Thymus (tissue), 11 donors: ENCODE data around the gene ZNF80. TPM values are rescaled to one million over a fixed set of nuclear protein-coding genes. Genes with fewer than 3 reads are reported as not detected.

Experiments used
- DNase-seq, 9 donors: peaks; one replicate each; pipeline ENCODE4 v3.0.0-alpha.2; 2013; ENCODE audit warnings: low spot score in 9 of 9, low read depth in 6 of 9, missing footprints in 1 of 9
- H3K27ac ChIP-seq, 2 donors: one replicate each; pipeline ENCODE4 v1.5.1; 2013; ENCODE audit warnings: control low read depth in 1 of 2, low read depth in 1 of 2, low read length in 1 of 2, mild to moderate bottlenecking in 1 of 2, moderate library complexity in 1 of 2
- H3K27me3 ChIP-seq, 2 donors: one replicate each; pipeline ENCODE4 v1.5.1; 2013; ENCODE audit warnings: low read length in 1 of 2; ENCODE audit not compliant: control insufficient read depth in 2 of 2, insufficient read depth in 1 of 2
- H3K36me3 ChIP-seq, 2 donors: one replicate each; pipeline ENCODE4 v1.5.1; 2013; ENCODE audit warnings: low read length in 1 of 2, mild to moderate bottlenecking in 1 of 2, moderate library complexity in 1 of 2; ENCODE audit not compliant: control insufficient read depth in 2 of 2, insufficient read depth in 2 of 2
- H3K4me1 ChIP-seq, 2 donors: one replicate each; pipeline ENCODE4 v1.5.1; 2013; ENCODE audit warnings: low read length in 2 of 2; ENCODE audit not compliant: control insufficient read depth in 2 of 2, insufficient read depth in 2 of 2
- H3K4me3 ChIP-seq, 2 donors: one replicate each; pipeline ENCODE4 v1.5.1; 2013; ENCODE audit warnings: low read length in 2 of 2, control low read depth in 1 of 2, mild to moderate bottlenecking in 1 of 2
- H3K9me3 ChIP-seq, 2 donors: one replicate each; pipeline ENCODE4 v1.5.1; 2013; ENCODE audit warnings: low read length in 1 of 2, mild to moderate bottlenecking in 1 of 2; ENCODE audit not compliant: control insufficient read depth in 2 of 2, insufficient read depth in 1 of 2
- WGBS: extraction: QIAGEN DNeasy Blood & Tissue Kit; methylation state at CpG from one replicate; pipeline ENCODE4 v1.1.7; 2013; 5-methylcytosine and 5-hydroxymethylcytosine counted together
- polyA plus RNA-seq: library from polyadenylated mRNA; stranded (reverse); fragments of 200-250 nt; gene quantifications from one replicate; pipeline ENCODE4 v1.2.3, GENCODE V29; 2013
- total RNA-seq: library from RNA; stranded (reverse); fragments of 120-200 nt; gene quantifications from one replicate; pipeline ENCODE4 v1.2.4, GENCODE V29; 2013
- donor health status: healthy.

Gene ZNF80
- total and polyA plus RNA-seq, 2 donors: 0.09 to 0.23 TPM

DNA sequence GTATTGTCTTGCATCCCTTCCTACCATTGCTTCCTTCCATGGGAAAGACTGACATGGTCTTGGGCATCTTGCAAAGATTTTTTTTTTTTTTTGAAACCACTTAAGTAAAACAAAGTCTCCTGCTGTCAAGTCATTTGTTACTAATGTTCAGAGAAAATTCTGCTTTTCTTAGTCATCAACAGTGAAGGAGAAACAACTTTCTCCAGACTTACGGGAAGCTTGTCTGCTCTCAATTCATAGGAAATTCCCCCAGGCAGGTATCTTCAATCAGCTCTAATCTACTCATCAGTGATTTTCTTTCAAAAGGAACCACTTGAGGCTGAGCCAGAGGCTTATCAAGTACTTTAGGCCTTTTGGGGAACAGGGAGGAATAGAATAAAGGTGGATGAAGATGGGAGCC is 42.6 kb downstream of the ZNF80 start:
- Histone ChIP-seq H3K4me3 (no peak overlapping the region), H3K9me3 (no peaks in the 10 kb centered on the region)
- 89% methylated on average over 1 of the region's 1 CpG for WGBS

GRCh38 chr3:114192136-114192535 is 45.2 kb downstream of the ZNF80 start:
- H3K9me3 ChIP-seq: no peaks in the 10 kb centered on the region
- no peaks in the 10 kb centered on the region for H3K36me3 ChIP-seq
- H3K27ac ChIP-seq: no peak overlapping the region
- H3K27me3 ChIP-seq: no peaks in the 10 kb centered on the region
- H3K4me1 ChIP-seq: no peaks in the 10 kb centered on the region
- H3K4me3 ChIP-seq: no peak overlapping the region
- no peak for DNase-seq

More for the DNA sequence above, 42.6 kb downstream of the ZNF80 start:
- H3K4me1 ChIP-seq: no peaks in the 10 kb centered on the region
- no peak for DNase-seq
- H3K36me3 ChIP-seq: no peaks in the 10 kb centered on the region
- no peaks in the 10 kb centered on the region for H3K27me3 ChIP-seq
- no peak overlapping the region for H3K27ac ChIP-seq

DNA sequence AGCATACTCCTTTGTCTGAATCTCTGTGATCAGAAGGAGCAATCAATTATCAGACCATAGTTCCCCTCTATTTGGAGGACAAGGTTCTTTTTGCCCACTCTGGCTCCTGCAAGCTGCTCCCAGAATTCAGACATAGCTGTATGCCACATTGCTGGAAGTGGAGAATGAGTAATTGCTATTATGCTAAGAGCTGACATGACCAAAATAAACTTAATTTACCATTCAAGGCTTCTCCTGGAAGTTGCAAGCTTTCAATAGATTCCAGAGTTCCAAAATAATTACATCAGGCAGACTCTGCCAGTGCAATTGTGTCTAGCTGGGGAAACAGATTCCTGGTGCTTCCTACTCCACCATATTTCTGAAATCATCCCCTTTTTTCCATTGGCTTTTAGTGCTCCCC is 50.9 kb downstream of the ZNF80 start:
- Histone ChIP-seq H3K4me1 (no peaks in the 10 kb centered on the region), H3K36me3 (no peaks in the 10 kb centered on the region), H3K27me3 (no peaks in the 10 kb centered on the region), H3K4me3 (no peak overlapping the region), H3K27ac (no peak overlapping the region), H3K9me3 (no peaks in the 10 kb centered on the region)
- no peak for DNase-seq

Other genes starting within 250 kb of the ZNF80 start
- 2.5 TPM for gene CCDC191, start 181.1 kb downstream of the ZNF80 start, total RNA-seq
- gene CCDC191, start 181.1 kb downstream of the ZNF80 start, polyA plus RNA-seq: 7.3 TPM
- gene QTRT2, start 180.8 kb downstream of the ZNF80 start, total RNA-seq: 14.3 TPM
- 9.0 TPM for gene QTRT2, start 180.8 kb downstream of the ZNF80 start, polyA plus RNA-seq
- gene DRD3, start 58.5 kb downstream of the ZNF80 start, total RNA-seq: not detected
- gene DRD3, start 58.5 kb downstream of the ZNF80 start, polyA plus RNA-seq: 0.05 TPM
- 5.8 TPM for gene TIGIT, start 56.5 kb upstream of the ZNF80 start, total RNA-seq
- 7.1 TPM for gene TIGIT, start 56.5 kb upstream of the ZNF80 start, polyA plus RNA-seq